HCT116 (cell line): Measurements from ENCODE around the gene GGA2.

Source experiments
- ATF3 ChIP-seq: IDR thresholded peaks from 2 replicates; pipeline ENCODE4 v1.6.1; 2012
- CTCF ChIP-seq, 3 experiments: fragments of 200-600 bp in 1 of 3; sonication (generic) in 1 of 3; IDR thresholded peaks in 2 of 3; conservative IDR thresholded peaks in 1 of 3; 2 replicates each; pipeline ENCODE4 v1.5.1; 2012 to 2017; ENCODE audit warnings: low read depth in 2 of 3, low read length in 2 of 3, antibody characterized with exemption in 1 of 3, borderline replicate concordance in 1 of 3, control low read depth in 1 of 3, mild to moderate bottlenecking in 1 of 3, mixed read lengths in 1 of 3, mixed run types in 1 of 3, moderate library complexity in 1 of 3; ENCODE audit not compliant: insufficient read depth in 1 of 3
- EZH2 ChIP-seq: fragments of 200-600 bp; sonication (generic); IDR thresholded peaks from 2 replicates; pipeline ENCODE4 v1.6.1; 2017; ENCODE audit warnings: antibody characterized with exemption, mixed run types
- JUND ChIP-seq: IDR thresholded peaks from 2 replicates; pipeline ENCODE4 v1.6.1; 2012
- POLR2A ChIP-seq: IDR thresholded peaks from 2 replicates; pipeline ENCODE4 v1.7.0; 2011; ENCODE audit warnings: borderline replicate concordance; ENCODE audit not compliant: insufficient read depth, insufficient read length; ENCODE audit errors: extremely low read depth
- POLR2AphosphoS5 ChIP-seq: IDR thresholded peaks from 2 replicates; pipeline ENCODE4 v1.6.1; 2011; ENCODE audit warnings: mild to moderate bottlenecking, low read depth, low read length, moderate library complexity
- SIN3A ChIP-seq: IDR thresholded peaks from 2 replicates; pipeline ENCODE4 v1.6.1; 2012; ENCODE audit warnings: low read depth
- SP1 ChIP-seq: IDR thresholded peaks from 2 replicates; pipeline ENCODE4 v1.6.1; 2012; ENCODE audit warnings: low read depth
- SRF ChIP-seq: IDR thresholded peaks from 2 replicates; pipeline ENCODE4 v1.6.1; 2012; ENCODE audit warnings: low read depth
- YY1 ChIP-seq: IDR thresholded peaks from 2 replicates; pipeline ENCODE4 v1.6.1; 2011; ENCODE audit warnings: low read length, low read depth, moderate library complexity, mild to moderate bottlenecking; ENCODE audit not compliant: insufficient replicate concordance; ENCODE audit errors: extremely low read depth
- ZNF274 ChIP-seq: fragments of 200-500 bp; sonication (Bioruptor generic); IDR thresholded peaks from 2 replicates; pipeline ENCODE4 v1.6.1; 2014; ENCODE audit warnings: mild to moderate bottlenecking, low read depth, low read length, inconsistent platforms

GRCh38 chr16:23414731-23415130 is 95.6 kb downstream of the GGA2 start:
- no peak for TF ChIP-seq SP1
- TF ChIP-seq JUND = no peak
- no peak for TF ChIP-seq ZNF274
- no peak for TF ChIP-seq POLR2A
- TF ChIP-seq CTCF (IDR thresholded peaks at IDR 0.05 in 2 of 3, conservative IDR thresholded peaks at IDR 0.05 in 1 of 3; ENCODE audit: borderline replicate concordance in 1 of 3, insufficient read depth in 1 of 3, low read depth in 2 of 3, low read length in 2 of 3) = no peak
- TF ChIP-seq SRF = no peak
- no peak for TF ChIP-seq EZH2
- no peak for TF ChIP-seq YY1
- no peak for TF ChIP-seq SIN3A
- no peak for TF ChIP-seq ATF3
- no peak for TF ChIP-seq POLR2AphosphoS5
